ENCODE data around the gene UBE2D4. TPM values are rescaled to one million over a fixed set of nuclear protein-coding genes. Genes with fewer than 3 reads are reported as not detected.

Gene UBE2D4
- total RNA-seq, 1 experiment from 2014 or later, result 23.5 TPM

Other genes with a start within 250 kb of the UBE2D4 start
- gene COA1, start 196.9 kb upstream of the UBE2D4 start, total RNA-seq (2014; rRNA removed; shearing (Covaris generic)), result 102 and 109 TPM in 2 replicates
- 30.6 and 43.6 TPM in 2 replicates for gene BLVRA, start 167.8 kb upstream of the UBE2D4 start, total RNA-seq (2014; rRNA removed; shearing (Covaris generic))
- gene MRPS24, start 56.9 kb upstream of the UBE2D4 start, total RNA-seq (2014; rRNA removed; shearing (Covaris generic)), result 206 and 260 TPM in 2 replicates
- 40.9 and 45.0 TPM in 2 replicates for gene URGCP, start 19.8 kb upstream of the UBE2D4 start, total RNA-seq (2014; rRNA removed; shearing (Covaris generic))
- gene SPDYE1, start 71.5 kb downstream of the UBE2D4 start, total RNA-seq (2014; rRNA removed; shearing (Covaris generic)), result not detected in 2 replicates
- 110 and 183 TPM in 2 replicates for gene DBNL, start 118.3 kb downstream of the UBE2D4 start, total RNA-seq (2014; rRNA removed; shearing (Covaris generic))
- 1.2 TPM in 2 replicates for gene PGAM2, start 139.1 kb downstream of the UBE2D4 start, total RNA-seq (2014; rRNA removed; shearing (Covaris generic))
- gene POLM, start 156.1 kb downstream of the UBE2D4 start, total RNA-seq (2014; rRNA removed; shearing (Covaris generic)), result 18.0 and 33.6 TPM in 2 replicates
- 0.44 TPM in 1 of 2 replicates, not detected in the other for gene AEBP1, start 177.9 kb downstream of the UBE2D4 start, total RNA-seq (2014; rRNA removed; shearing (Covaris generic))
- 85.3 and 127 TPM in 2 replicates for gene POLD2, start 197.1 kb downstream of the UBE2D4 start, total RNA-seq (2014; rRNA removed; shearing (Covaris generic))
- gene MYL7, start 214.9 kb downstream of the UBE2D4 start, total RNA-seq (2014; rRNA removed; shearing (Covaris generic)), result not detected in 2 replicates